MV-4-11 (cell line): ENCODE results near the gene ITPR2.
"Not testable (repeated sequence)": the region's sequence is repeated elsewhere in the genome, so short reads cannot be mapped to it uniquely, and the experiment has no call there.

ENCODE experiments used
- DNase-seq: peaks from one replicate; lab custom pipeline; 2025; lab: John Stamatoyannopoulos, UW

The ITPR2 gene

GRCh38 chr12:26339976-26340375 is 493.0 kb downstream of the ITPR2 start:
- DNase-seq: no peak

- DNase-seq: peak; percentile 29
Measured at GRCh38 chr12:26338586-26339572, 494.1 kb downstream of the ITPR2 start.

GRCh38 chr12:26335651-26336050 is 497.3 kb downstream of the ITPR2 start:
- no peak for DNase-seq

- DNase-seq: no peak
Measured at GRCh38 chr12:26334621-26335124, 498.3 kb downstream of the ITPR2 start.

GRCh38 chr12:26331960-26332359 is 501.0 kb downstream of the ITPR2 start:
- peak; percentile 88 for DNase-seq

GRCh38 chr12:26331136-26331535 is 501.9 kb downstream of the ITPR2 start:
- DNase-seq: no peak

DNA sequence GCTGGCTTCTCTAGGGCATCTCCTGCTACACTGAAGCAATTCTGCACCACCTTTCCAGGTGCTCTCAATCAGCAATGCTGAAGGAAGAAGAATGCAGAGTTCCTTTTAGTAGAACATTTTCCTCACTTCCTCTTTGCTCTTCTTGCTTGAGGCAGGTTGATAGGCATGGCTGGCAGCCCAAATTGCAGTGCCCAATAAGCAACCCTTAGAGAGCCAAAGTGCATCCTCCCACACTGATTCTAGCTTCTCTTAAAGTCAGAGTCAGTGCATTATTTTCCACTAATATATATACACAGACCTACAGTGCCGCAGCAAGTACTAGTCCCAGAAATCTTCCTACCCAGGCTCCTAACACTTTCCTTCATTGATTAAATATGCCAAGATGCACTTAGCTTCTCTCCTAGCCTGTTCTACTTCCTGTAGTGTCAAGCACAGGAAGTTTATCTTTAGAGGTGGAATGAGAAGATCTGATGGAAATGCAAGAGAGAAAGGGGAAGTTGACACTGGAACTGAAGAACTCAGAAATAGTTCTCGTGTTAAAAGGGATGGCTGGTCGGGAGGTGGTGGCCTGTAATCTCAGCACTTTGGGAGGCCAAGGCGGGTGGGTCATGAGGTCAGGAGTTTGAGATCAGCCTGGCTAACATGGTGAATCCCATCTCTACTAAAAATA is 504.9 kb downstream of the ITPR2 start:
- DNase-seq: peak; percentile 84

- DNase-seq: no peak
Measured at GRCh38 chr12:26323673-26324072, 509.3 kb downstream of the ITPR2 start.

DNA sequence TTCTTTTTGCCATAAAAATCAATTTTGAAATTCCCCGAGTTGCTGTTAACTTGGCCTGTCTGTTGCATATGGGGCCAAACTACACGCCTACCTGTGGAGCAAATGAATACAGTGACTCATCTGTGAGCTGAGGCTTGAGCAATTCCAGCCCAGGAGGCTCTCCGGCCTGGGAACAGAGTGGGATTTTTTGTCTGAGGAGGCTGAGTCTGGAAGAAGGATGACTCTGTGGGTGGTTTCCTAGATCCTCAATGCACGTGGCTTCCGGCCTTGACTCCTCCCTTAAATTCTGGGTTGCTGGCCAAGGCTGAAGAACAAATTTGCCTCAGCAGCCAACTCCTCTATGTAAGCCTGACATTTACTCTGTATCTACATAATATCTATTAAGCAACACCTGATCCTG is 513.5 kb downstream of the ITPR2 start:
- no peak for DNase-seq

DNA sequence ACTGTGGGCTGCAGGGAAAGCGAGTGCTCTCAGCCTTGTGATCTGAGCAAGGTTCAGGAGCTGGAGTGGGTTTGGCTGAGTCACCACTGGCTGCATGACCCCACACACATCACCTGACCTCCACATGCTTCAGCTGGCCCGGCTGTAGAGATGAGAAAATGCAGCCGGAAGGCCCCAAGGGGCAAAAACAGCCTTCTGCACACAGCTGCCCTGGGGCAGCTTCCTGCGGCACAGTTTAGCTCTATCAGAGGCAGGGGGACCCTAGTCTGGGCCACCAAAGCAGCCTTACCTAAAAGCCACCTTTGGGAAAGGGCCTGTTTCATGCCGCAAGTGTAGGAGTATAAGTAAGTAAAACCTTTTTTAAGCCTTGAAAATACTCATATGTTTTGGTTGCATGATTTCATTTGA is 514.3 kb downstream of the ITPR2 start:
- DNase-seq: no peak

- no peak for DNase-seq
Measured at GRCh38 chr12:26317942-26318575, 514.9 kb downstream of the ITPR2 start.

- not testable (repeated sequence) for DNase-seq
Measured at GRCh38 chr12:26314103-26314502, 518.9 kb downstream of the ITPR2 start.

DNA sequence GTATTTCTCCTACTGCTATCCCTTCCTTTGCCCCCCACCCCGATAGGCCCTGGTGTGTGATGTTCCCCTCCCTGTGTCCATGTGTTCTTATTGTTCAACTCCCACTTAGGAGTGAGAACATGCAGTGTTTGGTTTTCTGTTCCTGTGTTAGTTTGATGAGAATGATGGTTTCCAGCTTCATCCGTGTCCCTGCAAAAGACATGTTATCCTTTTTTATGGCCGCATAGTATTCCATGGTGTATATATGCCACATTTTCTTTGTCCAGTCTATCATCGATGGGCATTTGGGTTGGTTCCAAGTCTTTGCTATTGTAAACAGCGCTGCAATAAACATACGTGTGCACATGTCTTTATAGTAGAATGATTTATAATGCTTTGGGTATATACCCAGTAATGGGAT is 522.5 kb downstream of the ITPR2 start:
- DNase-seq: not testable (repeated sequence)

DNA sequence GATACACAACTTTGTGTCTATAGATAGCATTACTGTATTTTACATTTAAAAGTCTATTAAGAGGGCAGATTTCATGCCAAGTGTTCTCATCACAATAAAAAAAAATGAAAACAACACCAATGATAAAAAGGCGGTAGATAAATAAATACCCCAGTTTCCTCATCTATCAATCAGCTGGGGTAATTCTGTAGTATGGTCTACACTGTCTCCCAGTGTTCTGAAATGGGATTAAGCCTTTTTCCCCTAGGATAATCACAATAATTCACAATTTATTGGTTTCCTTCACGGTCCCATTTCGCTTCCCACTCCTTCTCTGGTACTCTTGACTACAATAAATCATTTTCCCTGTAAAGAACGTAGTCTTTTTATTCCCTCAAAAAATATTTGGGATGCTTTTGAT is 523.4 kb downstream of the ITPR2 start:
- no peak for DNase-seq

GRCh38 chr12:26304273-26304672 is 528.7 kb downstream of the ITPR2 start:
- DNase-seq: no peak

DNA sequence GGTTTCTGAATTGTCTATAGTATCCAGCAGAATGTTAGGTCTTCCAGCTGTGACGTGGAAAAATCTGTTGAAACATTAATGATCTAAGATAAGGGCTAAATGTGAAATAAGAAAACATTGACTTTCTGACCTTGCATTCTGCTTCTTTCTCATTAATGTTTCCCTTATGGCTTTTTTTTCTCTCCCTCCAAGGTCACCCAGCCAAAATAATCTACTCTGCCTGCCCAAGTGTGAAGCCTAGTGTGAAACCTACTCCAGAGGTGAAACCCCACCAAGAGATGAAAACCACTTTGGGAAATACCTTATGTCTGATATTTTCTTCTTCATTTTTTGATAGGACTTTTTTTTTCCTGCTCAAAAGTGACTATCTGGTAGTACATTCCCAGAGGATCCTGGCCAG is 529.6 kb downstream of the ITPR2 start:
- no peak for DNase-seq

DNA sequence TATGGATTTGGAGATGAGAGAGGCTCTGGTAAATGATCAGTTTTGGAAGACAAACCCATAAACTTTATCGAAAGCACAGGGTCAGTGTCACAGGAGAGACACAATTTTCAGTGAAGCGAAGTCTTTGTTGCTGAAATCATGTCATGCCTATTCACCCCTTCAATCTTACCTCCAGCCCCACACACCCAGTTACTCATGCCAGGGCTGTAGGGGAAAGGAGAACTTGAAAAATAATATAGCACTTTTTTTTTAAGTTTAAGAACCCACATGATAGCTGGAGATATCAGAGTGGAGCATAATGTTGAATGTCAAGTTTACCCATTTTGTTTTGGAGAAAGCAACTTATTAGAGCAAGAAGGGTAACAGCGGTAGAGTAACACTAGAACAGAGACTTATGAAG is 530.2 kb downstream of the ITPR2 start:
- DNase-seq: no peak

GRCh38 chr12:26299751-26300150 is 533.2 kb downstream of the ITPR2 start:
- DNase-seq: no peak

DNA sequence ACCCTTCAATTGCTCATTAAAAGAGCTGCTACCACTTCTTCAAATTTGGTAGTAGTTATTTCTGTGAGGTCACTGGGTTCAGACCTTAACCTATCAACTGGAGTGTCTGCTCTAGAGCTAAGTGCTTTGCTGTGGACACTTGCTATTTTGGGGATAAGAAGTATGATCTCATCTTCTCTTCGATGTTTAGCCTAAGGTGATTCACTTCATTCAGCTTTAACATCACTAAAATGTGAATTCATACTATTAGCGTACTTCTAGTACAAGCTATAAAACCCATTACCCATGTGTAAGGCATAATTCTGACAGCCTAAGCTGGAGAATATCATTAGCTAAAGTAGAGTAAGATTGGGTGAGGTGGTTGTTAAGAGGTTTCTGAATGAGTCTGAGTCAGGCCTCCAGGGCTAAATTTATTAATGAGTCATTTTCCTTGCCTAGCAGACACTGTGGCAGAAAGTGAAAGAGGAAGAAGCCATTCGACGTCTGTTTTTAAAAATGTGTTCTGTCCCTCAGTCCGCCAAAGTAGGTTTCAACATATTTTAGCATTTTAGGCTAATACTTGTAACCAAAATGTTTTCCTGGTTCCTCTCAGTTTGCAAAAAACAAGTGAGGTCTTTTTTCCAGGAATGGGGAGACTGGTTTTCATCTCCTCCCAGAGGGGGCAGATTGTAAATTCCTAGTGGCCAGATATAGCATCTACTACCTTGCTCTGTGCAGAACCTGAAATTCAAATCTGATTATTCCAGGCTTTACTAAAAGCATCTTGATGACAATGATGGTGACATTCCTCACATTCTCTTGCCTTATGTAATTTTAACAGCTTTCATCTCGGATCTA is 534.0 kb downstream of the ITPR2 start:
- peak; percentile 97 for DNase-seq

DNA sequence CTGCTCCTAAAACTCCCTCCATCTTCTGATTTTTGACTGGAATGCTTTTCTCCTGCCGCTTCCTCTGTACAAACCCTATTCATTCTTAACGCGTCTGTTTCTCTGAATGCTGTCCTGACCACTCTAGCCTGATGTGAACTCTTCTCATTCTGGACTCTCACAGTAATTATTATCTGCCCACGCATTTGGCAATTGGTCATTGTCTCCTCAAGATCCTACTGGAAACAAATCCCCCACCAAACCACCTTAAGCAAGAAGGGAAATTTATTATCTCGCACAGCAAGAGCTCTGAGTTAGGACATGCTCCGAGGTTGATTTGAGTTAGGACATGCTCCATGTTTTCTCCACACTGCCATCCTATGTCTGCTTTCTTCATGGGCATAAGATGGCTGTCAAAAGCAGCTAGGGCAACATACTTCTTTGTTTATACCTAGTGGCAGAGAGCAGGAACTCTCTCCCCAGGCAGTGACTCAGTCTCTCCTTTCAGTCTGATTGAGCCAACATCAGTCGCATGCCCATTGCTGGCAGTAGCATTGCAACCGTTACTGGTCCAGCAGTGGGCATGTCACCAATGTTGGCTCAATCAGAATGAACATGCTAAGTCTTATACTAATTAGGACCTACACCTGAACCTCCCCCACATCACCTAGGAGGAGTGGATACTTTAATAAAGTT is 535.5 kb downstream of the ITPR2 start:
- no peak for DNase-seq

GRCh38 chr12:26295001-26295400 is 538.0 kb downstream of the ITPR2 start:
- no peak for DNase-seq
